ENCODE data around the gene LYPLAL1. TPM values are rescaled to one million over a fixed set of nuclear protein-coding genes. Genes with fewer than 3 reads are reported as not detected.
A peak's percentile ranks its signal among the peaks of the same experiment; 100 is the strongest.

LYPLAL1 gene
- total and polyA plus RNA-seq, 2 of the 8 experiments (the other 6 are each of a cell fraction or from before 2014, with no cell fraction given) = 6.3 to 23.8 TPM

DNA sequence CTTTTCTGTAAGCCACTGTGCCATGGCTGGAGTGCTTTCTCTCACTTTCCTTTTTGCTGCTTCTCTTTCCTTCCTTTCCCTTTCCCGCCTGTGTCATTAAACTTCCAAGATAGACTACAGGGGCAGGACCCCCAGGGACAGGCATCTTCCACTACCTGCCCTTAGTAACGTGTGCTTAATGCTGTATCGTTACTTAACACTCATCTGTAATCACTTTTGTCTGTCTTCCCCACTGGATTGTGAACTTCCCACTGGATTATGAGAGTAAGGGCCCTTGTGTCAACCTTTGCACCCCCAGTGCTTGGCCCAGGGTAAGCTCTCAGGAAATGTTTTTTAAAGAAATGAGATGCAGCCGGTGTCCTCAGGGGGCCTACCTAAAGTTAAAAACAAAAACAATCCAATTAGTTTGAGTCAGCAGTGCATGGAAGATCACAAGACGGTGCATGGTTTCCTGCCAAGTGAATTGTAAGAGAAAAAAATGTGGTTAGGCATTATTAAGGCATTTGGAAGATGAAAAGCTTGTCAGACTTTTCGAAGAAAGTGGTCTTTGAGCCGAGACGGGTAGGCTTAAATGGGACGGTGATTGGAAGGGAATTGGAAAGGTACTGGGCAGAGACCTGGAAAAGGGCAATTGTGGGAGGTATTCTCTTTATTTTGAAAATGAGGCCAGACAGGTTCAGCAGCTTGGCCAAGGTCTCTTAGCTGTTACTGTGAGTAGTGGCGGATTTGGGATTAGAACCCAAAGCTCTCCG lies 958 bp downstream of the LYPLAL1 start:
- H3K79me1 ChIP-seq (ENCODE audit: low read depth, low read length) = no peaks in the 10 kb centered on the region
- peaks cover 3% of the 10 kb centered on the region; the same call in 1 of the 2 replicates for H3K23me2 ChIP-seq (ENCODE audit: low read depth, low read length)
- H2BK15ac ChIP-seq (ENCODE audit: low read length) = no peak overlapping the region
- H4K8ac ChIP-seq (ENCODE audit: extremely low read depth, insufficient read depth, low read length) = no peak overlapping the region; the same call in 1 of the 2 replicates
- H4K91ac ChIP-seq (replicated peaks; ENCODE audit: insufficient read length, low read length) = no peak overlapping the region
- H3K79me2 ChIP-seq (ENCODE audit: control insufficient read depth in 1 of 2, insufficient read depth in 2 of 2, low read length in 2 of 2) = peaks cover 0 to 15% of the 10 kb centered on the region in 2 experiments; a peak in 1 of 4 replicates
- H3K14ac ChIP-seq (ENCODE audit: insufficient read length) = no peak overlapping the region
- POLR2A ChIA-PET (ENCODE audit: partially characterized antibody) = interaction anchor here (0.5 to 1.6 kb wide), 4 partner anchors 15 to 652 kb away, joined by 3 to 6 read pairs (median 4); no protein-coding TSS in a partner anchor
- peaks cover 0 to 4% (median 2%) of the 10 kb centered on the region in 4 experiments; a peak in 4 of 7 replicates for H3K4me1 ChIP-seq (replicated peaks in 1 of 4; ENCODE audit: control insufficient read depth in 3 of 4, insufficient read depth in 4 of 4, low read length in 3 of 4)
- H3K36me3 ChIP-seq (ENCODE audit: control insufficient read depth in 2 of 4, insufficient read depth in 4 of 4, low read length in 3 of 4) = peaks cover 0 to 3% (median 0%) of the 10 kb centered on the region in 4 experiments; a peak in 2 of 8 replicates
- H3K4ac ChIP-seq (replicated peaks; ENCODE audit: insufficient read length, low read depth, low read length) = peak overlapping the region; percentile 27
- H3K9ac ChIP-seq (replicated peaks in 1 of 4; ENCODE audit: extremely low read depth in 1 of 4, low read depth in 3 of 4, low read length in 3 of 4) = peak overlapping the region in 3 of 4 experiments; percentile 66 to 94 (median 77); a peak in 6 of 7 replicates
- no peaks in the 10 kb centered on the region for H3K9me3 ChIP-seq (ENCODE audit: insufficient read depth in 2 of 2, low read depth in 1 of 2, low read length in 1 of 2)
- H3K56ac ChIP-seq (replicated peaks; ENCODE audit: insufficient read length, low read depth, low read length) = no peak overlapping the region
- peak overlapping the region; percentile 87 to 89 for H3K4me2 ChIP-seq (ENCODE audit: insufficient read depth in 1 of 2, low read depth in 2 of 2, low read length in 2 of 2)
- no peak overlapping the region for H3K23ac ChIP-seq (ENCODE audit: insufficient read length)
- H2BK12ac ChIP-seq (ENCODE audit: low read depth, low read length) = no peak overlapping the region
- peak overlapping the region; percentile 90 for H3K27ac ChIP-seq (ENCODE audit: low read depth, low read length)
- no peaks in the 10 kb centered on the region for H3K27me3 ChIP-seq (replicated peaks in 1 of 4; ENCODE audit: control insufficient read depth in 3 of 4, extremely low read depth in 1 of 4, insufficient read depth in 3 of 4, low read length in 3 of 4)
- no peak overlapping the region for H2AK5ac ChIP-seq (ENCODE audit: low read depth, low read length)
- 0 out of 2 replicates have a peak overlapping the region, but pooled peaks have one; percentile 8 for H2AFZ ChIP-seq (ENCODE audit: low read length)
- no peak overlapping the region for H4K5ac ChIP-seq (ENCODE audit: insufficient read length, low read depth, low read length)
- DNase-seq (ENCODE audit: low read depth in 1 of 2, low spot score in 2 of 2) (no peak), FAIRE-seq (no peak)
- CTCF ChIA-PET (ENCODE audit: partially characterized antibody) = interaction anchor here (0.8 to 1.4 kb wide), 2 partner anchors 11 to 392 kb away, joined by 3 to 4 read pairs; no protein-coding TSS in a partner anchor
- H2BK5ac ChIP-seq (ENCODE audit: low read depth, low read length) = no peak overlapping the region
- no peak overlapping the region for H2BK20ac ChIP-seq (ENCODE audit: low read length)
- no peak overlapping the region for H3K18ac ChIP-seq (ENCODE audit: extremely low read depth, low read length)
- 27% methylated on average over 11 of the region's 11 CpGs; no CpG with 5 or more reads in 1 of the 2 experiments for WGBS, 2 experiments (ENCODE audit: extremely low coverage in 1 of 2, insufficient coverage in 1 of 2, insufficient read length in 1 of 2, insufficient replicate concordance in 2 of 2, low coverage in 1 of 2, low lambda C conversion rate in 2 of 2, missing lambda C conversion rate in 1 of 2)
- H3K4me3 ChIP-seq (ENCODE audit: extremely low read depth in 1 of 4, insufficient read depth in 2 of 4, low read depth in 3 of 4, low read length in 4 of 4) = peak overlapping the region; percentile 80 to 89 (median 85)
- no peaks in the 10 kb centered on the region for H4K20me1 ChIP-seq (replicated peaks in 1 of 2; ENCODE audit: control insufficient read depth in 1 of 2, insufficient read depth in 2 of 2, low read length in 2 of 2)
- TF ChIP-seq SP1 (IDR thresholded peaks at IDR 0.05; ENCODE audit: low read depth, low read length) = peak; percentile 29; the same call in 1 of the 2 replicates
- TF ChIP-seq CEBPB (IDR thresholded peaks at IDR 0.05; ENCODE audit: low read depth, low read length) = no peak
- H2BK120ac ChIP-seq (replicated peaks; ENCODE audit: low read depth, low read length) = no peak overlapping the region

Data from H1 (cell line).